NCI-H1092 (cell line): ENCODE measurements around the gene POLR3A.
"Not testable (repeated sequence)": the region's sequence is repeated elsewhere in the genome, so short reads cannot be mapped to it uniquely, and the experiment has no call there.

Source experiments
- DNase-seq: peaks from one replicate; lab custom pipeline; 2025; lab: John Stamatoyannopoulos, UW

The POLR3A gene

GRCh38 chr10:78019264-78019663 lies 10.1 kb downstream of the POLR3A start:
- no peak for DNase-seq

- DNase-seq = no peak
Measured at GRCh38 chr10:78017856-78018255, 11.5 kb downstream of the POLR3A start.

- no peak for DNase-seq
Measured at GRCh38 chr10:78015546-78015945, 13.8 kb downstream of the POLR3A start.

GRCh38 chr10:78013564-78013963 lies 15.8 kb downstream of the POLR3A start:
- DNase-seq = no peak

GRCh38 chr10:78011065-78011464 lies 18.2 kb downstream of the POLR3A start:
- no peak for DNase-seq

GRCh38 chr10:78010278-78010677 lies 19.0 kb downstream of the POLR3A start:
- no peak for DNase-seq

- DNase-seq = no peak
Measured at GRCh38 chr10:78009662-78010061, 19.7 kb downstream of the POLR3A start.

- DNase-seq = no peak
Measured at GRCh38 chr10:78007172-78007571, 22.1 kb downstream of the POLR3A start.

- no peak for DNase-seq
Measured at GRCh38 chr10:78004215-78005026, 24.9 kb downstream of the POLR3A start.

- DNase-seq = no peak
Measured at GRCh38 chr10:78002541-78003288, 26.6 kb downstream of the POLR3A start.

- DNase-seq = no peak
Measured at GRCh38 chr10:78000956-78001472, 28.3 kb downstream of the POLR3A start.

GRCh38 chr10:78000206-78000605 lies 29.1 kb downstream of the POLR3A start:
- DNase-seq = no peak

- DNase-seq = not testable (repeated sequence)
Measured at GRCh38 chr10:77998780-77999179, 30.5 kb downstream of the POLR3A start.

GRCh38 chr10:77993620-77994019 lies 35.7 kb downstream of the POLR3A start:
- DNase-seq = no peak

- no peak for DNase-seq
Measured at GRCh38 chr10:77989081-77989724, 40.1 kb downstream of the POLR3A start.

- no peak for DNase-seq
Measured at GRCh38 chr10:77987671-77988255, 41.6 kb downstream of the POLR3A start.

GRCh38 chr10:77984986-77985385 lies 44.3 kb downstream of the POLR3A start:
- DNase-seq = no peak

GRCh38 chr10:77983384-77984341 lies 45.7 kb downstream of the POLR3A start:
- DNase-seq = no peak

GRCh38 chr10:77981281-77981680 lies 48.0 kb downstream of the POLR3A start:
- no peak for DNase-seq

- no peak for DNase-seq
Measured at GRCh38 chr10:77979221-77979620, 50.1 kb downstream of the POLR3A start.

- DNase-seq = no peak
Measured at GRCh38 chr10:77978360-77978759, 51.0 kb downstream of the POLR3A start.
